Natural killer cell (primary cell): ENCODE data around the gene LCN15. TPM values are rescaled to one million over a fixed set of nuclear protein-coding genes. Genes with fewer than 3 reads are reported as not detected.

ENCODE experiments used
- ATAC-seq, 3 donors: fragments of 150-1000 bp in 2 of 3; fragments of 200-7000 bp in 1 of 3; cut with Tn5 transposase; 1 replicate in 1 of 3; 2 replicates in 2 of 3; pipeline ENCODE4 v1.10.0; 2021; ENCODE audit warnings: mild to moderate bottlenecking in 2 of 3, moderate library complexity in 2 of 3
- DNase-seq, 2 donors: peaks; one replicate each; pipeline versions ENCODE4 v3.0.0 to v3.0.0-alpha.2; 2013 to 2021; ENCODE audit warnings: mixed read lengths in 1 of 2
- H3K27ac ChIP-seq: one replicate; pipeline ENCODE4 v1.5.1; 2013; ENCODE audit warnings: mild to moderate bottlenecking, low read length
- H3K27me3 ChIP-seq: one replicate; pipeline ENCODE4 v1.6.1; 2013; ENCODE audit warnings: low read length; ENCODE audit not compliant: control insufficient read depth, insufficient read depth
- H3K36me3 ChIP-seq: one replicate; pipeline ENCODE4 v1.6.1; 2013; ENCODE audit warnings: low read length; ENCODE audit not compliant: control insufficient read depth, insufficient read depth
- H3K4me1 ChIP-seq: one replicate; pipeline ENCODE4 v1.6.1; 2013; ENCODE audit warnings: low read length; ENCODE audit not compliant: control insufficient read depth, insufficient read depth
- H3K4me3 ChIP-seq: one replicate; pipeline ENCODE4 v1.5.1; 2013; ENCODE audit warnings: low read length
- H3K9me3 ChIP-seq: one replicate; pipeline ENCODE4 v1.6.1; 2013; ENCODE audit warnings: low read length; ENCODE audit not compliant: control insufficient read depth, insufficient read depth
- H3K27ac Mint-ChIP-seq, 2 donors: one replicate each; pipeline ENCODE4 v1.8.0; 2022; ENCODE audit warnings: mild to moderate bottlenecking in 2 of 2, mixed read lengths in 2 of 2, moderate library complexity in 1 of 2
- H3K27me3 Mint-ChIP-seq, 2 donors: one replicate each; pipeline ENCODE4 v1.8.0; 2022; ENCODE audit warnings: low read depth in 2 of 2, mixed read lengths in 2 of 2
- H3K36me3 Mint-ChIP-seq: one replicate; pipeline ENCODE4 v1.8.0; 2022; ENCODE audit warnings: mixed read lengths
- H3K4me1 Mint-ChIP-seq, 2 donors: one replicate each; pipeline ENCODE4 v1.8.0; 2022; ENCODE audit warnings: mixed read lengths in 2 of 2
- H3K4me3 Mint-ChIP-seq: one replicate; pipeline ENCODE4 v1.8.0; 2022; ENCODE audit warnings: mild to moderate bottlenecking, moderate library complexity, mixed read lengths
- H3K9me3 Mint-ChIP-seq, 2 donors: one replicate each; pipeline ENCODE4 v1.8.0; 2022; ENCODE audit warnings: mixed read lengths in 2 of 2
- WGBS: methylation state at CpG from one replicate; pipeline ENCODE4 v1.1.7; 2013; ENCODE audit warnings: missing lambda C conversion rate; ENCODE audit not compliant: insufficient coverage; 5-methylcytosine and 5-hydroxymethylcytosine counted together
- intact Hi-C: fragments of 100-400 bp; cut with micrococcal nuclease; formaldehyde crosslinking; loops from one replicate; pipeline ENCODE4 v1.14.2; 2022
- total RNA-seq, 4 donors: library from RNA; stranded (reverse); fragments of 120-200 nt in 1 of 4; gene quantifications; one replicate each; pipeline versions ENCODE4 v1.2.3 to v1.2.4, GENCODE V29; 2013 to 2022
- TF ChIP-seq, protein P1 (sequence below): fragments of 200-600 bp; IDR thresholded peaks from one replicate; pipeline ENCODE4 v1.8.0; 2022; ENCODE audit warnings: antibody characterized with exemption

The LCN15 gene
- total RNA-seq, 3 donors from 2014 or later (not counting 1 experiment from before 2014, with no cell fraction given), result not detected

- no peaks in the 10 kb centered on the region for H3K36me3 Mint-ChIP-seq
- H3K27ac ChIP-seq, result no peak overlapping the region
- 93% methylated on average over 23 of the region's 23 CpGs for WGBS
Observed at GRCh38 chr9:136739509-136739908, 24.8 kb downstream of the LCN15 start.

GRCh38 chr9:136738960-136739359 lies 25.4 kb downstream of the LCN15 start:
- Mint-ChIP-seq H3K9me3 (no peaks in the 10 kb centered on the region), H3K27me3 (peaks cover 0 to 6% of the 10 kb centered on the region in 2 donors), H3K36me3 (no peaks in the 10 kb centered on the region), H3K4me3 (no peak overlapping the region), H3K4me1 (no peaks in the 10 kb centered on the region), H3K27ac (no peak overlapping the region)
- intact Hi-C loops, result no loop called here
- 95% methylated on average over 20 of the region's 20 CpGs for WGBS
- no peak for ATAC-seq
- H3K36me3 ChIP-seq, result no peaks in the 10 kb centered on the region
- H3K4me3 ChIP-seq, result no peak overlapping the region
- TF ChIP-seq, protein P1, sequence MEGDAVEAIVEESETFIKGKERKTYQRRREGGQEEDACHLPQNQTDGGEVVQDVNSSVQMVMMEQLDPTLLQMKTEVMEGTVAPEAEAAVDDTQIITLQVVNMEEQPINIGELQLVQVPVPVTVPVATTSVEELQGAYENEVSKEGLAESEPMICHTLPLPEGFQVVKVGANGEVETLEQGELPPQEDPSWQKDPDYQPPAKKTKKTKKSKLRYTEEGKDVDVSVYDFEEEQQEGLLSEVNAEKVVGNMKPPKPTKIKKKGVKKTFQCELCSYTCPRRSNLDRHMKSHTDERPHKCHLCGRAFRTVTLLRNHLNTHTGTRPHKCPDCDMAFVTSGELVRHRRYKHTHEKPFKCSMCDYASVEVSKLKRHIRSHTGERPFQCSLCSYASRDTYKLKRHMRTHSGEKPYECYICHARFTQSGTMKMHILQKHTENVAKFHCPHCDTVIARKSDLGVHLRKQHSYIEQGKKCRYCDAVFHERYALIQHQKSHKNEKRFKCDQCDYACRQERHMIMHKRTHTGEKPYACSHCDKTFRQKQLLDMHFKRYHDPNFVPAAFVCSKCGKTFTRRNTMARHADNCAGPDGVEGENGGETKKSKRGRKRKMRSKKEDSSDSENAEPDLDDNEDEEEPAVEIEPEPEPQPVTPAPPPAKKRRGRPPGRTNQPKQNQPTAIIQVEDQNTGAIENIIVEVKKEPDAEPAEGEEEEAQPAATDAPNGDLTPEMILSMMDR, result no peak
- H3K27ac ChIP-seq, result no peak overlapping the region
- peaks cover 23% of the 10 kb centered on the region for H3K4me1 ChIP-seq
- peaks cover 11% of the 10 kb centered on the region for H3K27me3 ChIP-seq
- H3K9me3 ChIP-seq, result no peaks in the 10 kb centered on the region
- no peak for DNase-seq

More at GRCh38 chr9:136739509-136739908, 24.8 kb downstream of the LCN15 start:
- Mint-ChIP-seq H3K27me3 (peaks cover 0 to 6% of the 10 kb centered on the region in 2 donors), H3K4me3 (no peak overlapping the region), H3K4me1 (no peaks in the 10 kb centered on the region), H3K27ac (no peak overlapping the region), H3K9me3 (no peaks in the 10 kb centered on the region)
- H3K4me3 ChIP-seq, result no peak overlapping the region
- intact Hi-C loops, result no loop called here
- no peaks in the 10 kb centered on the region for H3K9me3 ChIP-seq
- ATAC-seq (no peak), DNase-seq (no peak)
- TF ChIP-seq, protein P1, result no peak
- H3K27me3 ChIP-seq, result peaks cover 11% of the 10 kb centered on the region
- H3K4me1 ChIP-seq, result peaks cover 23% of the 10 kb centered on the region
- no peaks in the 10 kb centered on the region for H3K36me3 ChIP-seq

GRCh38 chr9:136735812-136736480 lies 28.4 kb downstream of the LCN15 start:
- DNase-seq, result no peak
- intact Hi-C loops, result no loop called here
- H3K27me3 Mint-ChIP-seq, result no peaks in the 10 kb centered on the region

More at GRCh38 chr9:136735812-136736480, 28.4 kb downstream of the LCN15 start:
- Mint-ChIP-seq H3K4me3 (no peak overlapping the region), H3K4me1 (no peaks in the 10 kb centered on the region), H3K36me3 (no peaks in the 10 kb centered on the region), H3K9me3 (no peaks in the 10 kb centered on the region), H3K27ac (no peak overlapping the region)
- Histone ChIP-seq H3K27me3 (peaks cover 2% of the 10 kb centered on the region), H3K27ac (no peak overlapping the region), H3K36me3 (no peaks in the 10 kb centered on the region), H3K4me3 (no peak overlapping the region), H3K4me1 (peaks cover 2% of the 10 kb centered on the region), H3K9me3 (no peaks in the 10 kb centered on the region)
- WGBS, result 94% methylated on average over 21 of the region's 21 CpGs
- TF ChIP-seq, protein P1, result no peak
- no peak for ATAC-seq
